ENCODE measurements around the gene FOXP2.

The FOXP2 gene

DNA sequence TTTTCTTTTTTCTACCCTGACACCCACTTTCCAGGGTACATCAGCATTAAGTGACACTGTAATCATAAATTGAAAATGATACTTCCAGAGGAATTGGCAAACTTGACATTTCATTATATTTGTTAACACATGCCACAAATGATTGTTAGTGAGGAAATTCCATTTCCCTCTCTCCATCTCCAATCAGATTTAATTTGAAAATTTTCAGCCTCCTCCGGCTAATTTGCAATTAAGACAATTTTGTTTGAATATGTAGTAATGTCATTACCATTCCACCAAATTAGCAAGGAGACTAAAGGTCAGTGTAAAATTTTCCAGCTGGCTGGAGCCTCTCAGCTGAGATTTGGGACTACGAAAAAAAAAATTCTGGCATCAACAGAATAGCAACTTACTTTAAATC lies 242.7 kb downstream of the FOXP2 start:
- TF ChIP-seq, protein P1, sequence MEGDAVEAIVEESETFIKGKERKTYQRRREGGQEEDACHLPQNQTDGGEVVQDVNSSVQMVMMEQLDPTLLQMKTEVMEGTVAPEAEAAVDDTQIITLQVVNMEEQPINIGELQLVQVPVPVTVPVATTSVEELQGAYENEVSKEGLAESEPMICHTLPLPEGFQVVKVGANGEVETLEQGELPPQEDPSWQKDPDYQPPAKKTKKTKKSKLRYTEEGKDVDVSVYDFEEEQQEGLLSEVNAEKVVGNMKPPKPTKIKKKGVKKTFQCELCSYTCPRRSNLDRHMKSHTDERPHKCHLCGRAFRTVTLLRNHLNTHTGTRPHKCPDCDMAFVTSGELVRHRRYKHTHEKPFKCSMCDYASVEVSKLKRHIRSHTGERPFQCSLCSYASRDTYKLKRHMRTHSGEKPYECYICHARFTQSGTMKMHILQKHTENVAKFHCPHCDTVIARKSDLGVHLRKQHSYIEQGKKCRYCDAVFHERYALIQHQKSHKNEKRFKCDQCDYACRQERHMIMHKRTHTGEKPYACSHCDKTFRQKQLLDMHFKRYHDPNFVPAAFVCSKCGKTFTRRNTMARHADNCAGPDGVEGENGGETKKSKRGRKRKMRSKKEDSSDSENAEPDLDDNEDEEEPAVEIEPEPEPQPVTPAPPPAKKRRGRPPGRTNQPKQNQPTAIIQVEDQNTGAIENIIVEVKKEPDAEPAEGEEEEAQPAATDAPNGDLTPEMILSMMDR (IDR thresholded peaks at IDR 0.05): no peak
- TF ChIP-seq ZFX (IDR thresholded peaks at IDR 0.05; ENCODE audit: borderline replicate concordance): no peak
- H3K27ac ChIP-seq: no peak overlapping the region

DNA sequence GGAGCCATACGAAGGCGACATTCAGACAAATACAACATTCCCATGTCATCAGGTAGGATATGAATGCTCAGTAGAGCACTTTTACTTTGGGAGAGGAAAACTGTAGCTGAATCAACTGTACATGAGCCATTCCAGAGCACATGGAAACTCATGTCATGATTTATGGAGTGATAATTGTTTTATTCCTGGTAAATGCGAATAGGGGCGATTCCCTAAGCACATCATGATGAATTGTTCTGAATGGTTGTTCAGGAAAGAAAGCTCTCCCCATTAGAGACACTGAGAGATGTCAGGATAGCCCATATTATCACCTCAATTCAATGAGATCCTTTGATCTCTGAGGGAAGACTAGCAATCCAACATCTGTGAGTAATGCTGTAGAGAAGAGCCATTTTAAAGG lies 243.6 kb downstream of the FOXP2 start:
- TF ChIP-seq, protein P1 (IDR thresholded peaks at IDR 0.05): no peak
- no peak for TF ChIP-seq ZFX (IDR thresholded peaks at IDR 0.05; ENCODE audit: borderline replicate concordance)
- no peak overlapping the region for H3K27ac ChIP-seq

- TF ChIP-seq ZFX (IDR thresholded peaks at IDR 0.05; ENCODE audit: borderline replicate concordance): no peak
- TF ChIP-seq, protein P1 (IDR thresholded peaks at IDR 0.05): no peak
- H3K27ac ChIP-seq: no peak overlapping the region
Measured at GRCh38 chr7:114659409-114660125, 245.0 kb downstream of the FOXP2 start.

GRCh38 chr7:114660126-114660486 lies 245.5 kb downstream of the FOXP2 start:
- H3K27ac ChIP-seq: no peak overlapping the region
- TF ChIP-seq ZFX (IDR thresholded peaks at IDR 0.05; ENCODE audit: borderline replicate concordance): no peak
- TF ChIP-seq, protein P1 (IDR thresholded peaks at IDR 0.05): no peak

DNA sequence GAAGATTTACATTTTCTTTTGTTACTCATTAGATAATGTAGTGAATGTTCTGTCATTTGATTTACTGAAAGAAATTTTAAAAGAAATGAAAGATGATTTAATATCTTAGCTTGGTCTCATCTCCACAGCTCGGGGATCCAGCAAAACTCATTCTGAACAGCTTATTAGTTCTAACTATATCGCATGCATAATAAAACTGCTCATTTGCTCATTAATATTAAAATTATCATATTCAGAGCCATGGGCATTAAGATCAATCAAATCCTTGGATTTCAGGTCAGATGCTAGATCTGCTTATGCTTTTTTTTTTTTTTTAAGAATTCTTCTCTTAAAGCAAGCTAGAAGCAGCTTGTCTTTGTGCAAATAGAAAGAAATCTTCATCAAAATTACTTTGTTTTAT lies 246.1 kb downstream of the FOXP2 start:
- no peak overlapping the region for H3K27ac ChIP-seq
- no peak for TF ChIP-seq ZFX (IDR thresholded peaks at IDR 0.05; ENCODE audit: borderline replicate concordance)
- TF ChIP-seq, protein P1 (IDR thresholded peaks at IDR 0.05): no peak

DNA sequence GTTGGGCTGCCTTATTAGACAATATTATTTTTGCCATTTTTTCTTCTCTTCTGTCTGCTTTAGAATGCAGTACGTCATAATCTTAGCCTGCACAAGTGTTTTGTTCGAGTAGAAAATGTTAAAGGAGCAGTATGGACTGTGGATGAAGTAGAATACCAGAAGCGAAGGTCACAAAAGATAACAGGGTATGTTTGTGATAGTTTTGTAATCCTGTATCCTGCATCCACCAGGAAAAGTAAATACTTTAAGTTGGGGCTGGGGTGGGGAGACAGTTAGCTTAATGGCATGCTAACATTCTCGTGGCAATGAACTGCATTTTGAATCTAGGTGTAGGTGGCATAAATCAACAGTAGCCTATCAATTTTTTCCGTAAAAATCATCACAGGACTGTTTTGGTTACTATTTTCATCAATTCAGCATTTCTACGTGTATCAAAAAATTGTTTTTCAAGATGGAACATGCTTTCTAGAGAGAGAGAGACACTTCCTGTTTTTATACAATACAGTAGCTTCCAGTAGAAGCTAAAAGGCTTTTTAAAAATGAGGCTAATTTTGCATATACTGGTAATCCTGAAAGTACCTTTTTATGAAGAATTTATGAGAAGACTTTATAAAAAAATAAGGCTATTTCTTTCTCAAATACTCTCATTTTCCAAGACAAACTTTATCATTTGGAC lies 247.5 kb downstream of the FOXP2 start:
- no peak for TF ChIP-seq ZFX (IDR thresholded peaks at IDR 0.05; ENCODE audit: borderline replicate concordance)
- TF ChIP-seq, protein P1 (IDR thresholded peaks at IDR 0.05): no peak
- H3K27ac ChIP-seq: no peak overlapping the region

GRCh38 chr7:114663502-114663901 lies 248.9 kb downstream of the FOXP2 start:
- H3K27ac ChIP-seq: no peak overlapping the region
- TF ChIP-seq, protein P1 (IDR thresholded peaks at IDR 0.05): peak; percentile 55
- no peak for TF ChIP-seq ZFX (IDR thresholded peaks at IDR 0.05; ENCODE audit: borderline replicate concordance)

Data from 22Rv1 (cell line).